ENCODE data around the gene DNM3. TPM values are rescaled to one million over a fixed set of nuclear protein-coding genes. Genes with fewer than 3 reads are reported as not detected.

Gene DNM3
- total RNA-seq, 1 experiment from 2014 or later: 2.7 TPM

DNA sequence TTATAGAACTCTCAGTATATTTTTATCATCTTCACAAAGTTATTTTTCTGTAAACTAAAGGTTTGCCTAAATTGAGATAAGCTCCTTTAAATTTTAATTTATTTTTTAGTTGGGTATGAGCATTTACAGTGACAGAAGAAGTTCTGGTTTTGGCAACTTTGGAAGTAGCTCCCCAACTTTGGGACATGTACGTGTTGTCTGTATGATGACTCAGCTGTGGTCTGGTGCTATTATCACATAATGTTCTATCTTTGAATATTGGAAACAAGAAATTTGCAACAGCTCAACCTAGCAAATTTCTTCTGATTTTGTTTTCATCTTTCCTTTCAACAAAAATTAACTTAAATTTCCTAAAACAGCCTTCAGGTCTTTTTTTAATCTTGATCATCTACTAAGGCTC lies 532.6 kb downstream of the DNM3 start:
- Histone ChIP-seq H3K79me2 (ENCODE audit: insufficient read depth, low read length) (no peaks in the 10 kb centered on the region), H4K20me1 (ENCODE audit: control insufficient read depth, insufficient read depth, insufficient read length) (no peaks in the 10 kb centered on the region), H3K27ac (ENCODE audit: insufficient read length, low read depth, low read length) (no peak overlapping the region), H2AK5ac (ENCODE audit: insufficient read length, low read length) (no peak overlapping the region), H4K91ac (ENCODE audit: insufficient read length, low read depth, low read length) (no peak overlapping the region), H3T11ph (ENCODE audit: low read length) (no peak overlapping the region), H4K8ac (replicated peaks; ENCODE audit: insufficient read length, low read depth, low read length) (no peak overlapping the region), H3K23me2 (ENCODE audit: insufficient read length, low read depth, low read length, poor library complexity, severe bottlenecking) (no peaks in the 10 kb centered on the region), H3K14ac (ENCODE audit: insufficient read depth, low read length) (no peak overlapping the region), H3K9me3 (ENCODE audit: control insufficient read depth, low read depth, low read length) (no peaks in the 10 kb centered on the region), H2BK12ac (ENCODE audit: insufficient read length, low read depth, low read length) (no peak overlapping the region), H3K9ac (ENCODE audit: extremely low read depth, insufficient read length, low read length) (no peak overlapping the region), H2AFZ (ENCODE audit: low read length) (no peak overlapping the region), H2BK20ac (ENCODE audit: low read depth, low read length, poor library complexity, severe bottlenecking) (no peak overlapping the region), H3K79me1 (ENCODE audit: insufficient read depth, low read depth, low read length, poor library complexity, severe bottlenecking) (no peaks in the 10 kb centered on the region), H3K4me2 (ENCODE audit: insufficient read depth, insufficient read length, low read length) (no peak overlapping the region), H4K5ac (ENCODE audit: insufficient read length, low read depth, low read length) (no peak overlapping the region), H2BK120ac (ENCODE audit: low read depth, low read length, poor library complexity, severe bottlenecking) (no peak overlapping the region), H3K56ac (ENCODE audit: insufficient read length, low read depth, low read length) (no peak overlapping the region), H3K18ac (ENCODE audit: insufficient read length, low read depth, low read length) (no peak overlapping the region), H3K23ac (ENCODE audit: insufficient read length, low read depth, low read length) (no peak overlapping the region), H3K4ac (ENCODE audit: low read depth, low read length) (no peak overlapping the region), H2BK5ac (ENCODE audit: insufficient read length, low read length) (no peak overlapping the region), H3K4me1 (ENCODE audit: insufficient read depth, low read length) (no peaks in the 10 kb centered on the region), H2BK15ac (ENCODE audit: low read depth, low read length) (no peak overlapping the region), H3K27me3 (ENCODE audit: insufficient read depth, low read length) (no peaks in the 10 kb centered on the region)
- Mint-ChIP-seq H3K36me3 (ENCODE audit: insufficient read depth in 1 of 3, low read depth in 3 of 3) (no peaks in the 10 kb centered on the region; a peak in 1 of 7 replicates), H3K4me3 (no peak overlapping the region), H3K4me1 (peaks cover 0 to 3% of the 10 kb centered on the region in 2 experiments; a peak in 1 of 4 replicates), H3K27ac (no peak overlapping the region), H3K27me3 (ENCODE audit: low read depth) (no peaks in the 10 kb centered on the region), H3K9me3 (no peaks in the 10 kb centered on the region)
- TF ChIP-seq, protein P1, sequence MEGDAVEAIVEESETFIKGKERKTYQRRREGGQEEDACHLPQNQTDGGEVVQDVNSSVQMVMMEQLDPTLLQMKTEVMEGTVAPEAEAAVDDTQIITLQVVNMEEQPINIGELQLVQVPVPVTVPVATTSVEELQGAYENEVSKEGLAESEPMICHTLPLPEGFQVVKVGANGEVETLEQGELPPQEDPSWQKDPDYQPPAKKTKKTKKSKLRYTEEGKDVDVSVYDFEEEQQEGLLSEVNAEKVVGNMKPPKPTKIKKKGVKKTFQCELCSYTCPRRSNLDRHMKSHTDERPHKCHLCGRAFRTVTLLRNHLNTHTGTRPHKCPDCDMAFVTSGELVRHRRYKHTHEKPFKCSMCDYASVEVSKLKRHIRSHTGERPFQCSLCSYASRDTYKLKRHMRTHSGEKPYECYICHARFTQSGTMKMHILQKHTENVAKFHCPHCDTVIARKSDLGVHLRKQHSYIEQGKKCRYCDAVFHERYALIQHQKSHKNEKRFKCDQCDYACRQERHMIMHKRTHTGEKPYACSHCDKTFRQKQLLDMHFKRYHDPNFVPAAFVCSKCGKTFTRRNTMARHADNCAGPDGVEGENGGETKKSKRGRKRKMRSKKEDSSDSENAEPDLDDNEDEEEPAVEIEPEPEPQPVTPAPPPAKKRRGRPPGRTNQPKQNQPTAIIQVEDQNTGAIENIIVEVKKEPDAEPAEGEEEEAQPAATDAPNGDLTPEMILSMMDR (conservative IDR thresholded peaks at IDR 0.05): no peak
- no peak for DNase-seq
- WGBS (ENCODE audit: extremely low coverage, insufficient read length, low lambda C conversion rate): no CpG with 5 or more reads among the region's 1 CpG
